Gastrocnemius medialis (tissue), 4 donors: ENCODE measurements around the gene DSG2.

Experiments used
- POLR2A ChIP-seq, 2 donors: fragments of 450-650 bp; IDR thresholded peaks; one replicate each; pipeline ENCODE4 v1.6.1; 2017; ENCODE audit warnings: antibody characterized with exemption in 2 of 2, mild to moderate bottlenecking in 2 of 2, moderate library complexity in 2 of 2
- TF ChIP-seq, protein P1 (sequence below), 5 experiments: fragments of 450-650 bp in 3 of 5; fragments of 200-600 bp in 2 of 5; sonication (generic) in 2 of 5; IDR thresholded peaks in 4 of 5; conservative IDR thresholded peaks in 1 of 5; 1 replicate in 4 of 5; 2 replicates in 1 of 5; pipeline ENCODE4 v1.5.1; 2016 to 2019; ENCODE audit warnings: antibody characterized with exemption in 5 of 5, mild to moderate bottlenecking in 3 of 5, moderate library complexity in 3 of 5

DNA sequence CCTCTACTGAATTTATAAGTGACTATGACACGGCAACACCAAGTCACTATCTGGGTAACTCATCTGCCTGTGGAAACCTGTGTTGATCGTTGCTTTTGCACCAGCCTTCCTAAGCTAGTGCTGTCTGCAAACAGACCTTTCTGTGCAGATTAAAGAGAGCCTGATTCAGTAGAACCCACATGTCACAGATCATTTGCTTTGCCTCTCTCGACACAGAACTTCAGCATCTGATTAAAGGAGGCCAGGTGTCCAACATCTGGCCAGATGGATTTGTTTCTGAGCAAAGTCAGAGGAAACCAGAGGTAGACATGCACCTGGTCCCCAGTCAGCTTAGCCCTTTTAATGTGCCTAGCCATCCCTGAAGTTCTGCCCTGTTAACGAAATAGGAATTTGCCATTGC is 78.7 kb downstream of the DSG2 start:
- TF ChIP-seq, protein P1, sequence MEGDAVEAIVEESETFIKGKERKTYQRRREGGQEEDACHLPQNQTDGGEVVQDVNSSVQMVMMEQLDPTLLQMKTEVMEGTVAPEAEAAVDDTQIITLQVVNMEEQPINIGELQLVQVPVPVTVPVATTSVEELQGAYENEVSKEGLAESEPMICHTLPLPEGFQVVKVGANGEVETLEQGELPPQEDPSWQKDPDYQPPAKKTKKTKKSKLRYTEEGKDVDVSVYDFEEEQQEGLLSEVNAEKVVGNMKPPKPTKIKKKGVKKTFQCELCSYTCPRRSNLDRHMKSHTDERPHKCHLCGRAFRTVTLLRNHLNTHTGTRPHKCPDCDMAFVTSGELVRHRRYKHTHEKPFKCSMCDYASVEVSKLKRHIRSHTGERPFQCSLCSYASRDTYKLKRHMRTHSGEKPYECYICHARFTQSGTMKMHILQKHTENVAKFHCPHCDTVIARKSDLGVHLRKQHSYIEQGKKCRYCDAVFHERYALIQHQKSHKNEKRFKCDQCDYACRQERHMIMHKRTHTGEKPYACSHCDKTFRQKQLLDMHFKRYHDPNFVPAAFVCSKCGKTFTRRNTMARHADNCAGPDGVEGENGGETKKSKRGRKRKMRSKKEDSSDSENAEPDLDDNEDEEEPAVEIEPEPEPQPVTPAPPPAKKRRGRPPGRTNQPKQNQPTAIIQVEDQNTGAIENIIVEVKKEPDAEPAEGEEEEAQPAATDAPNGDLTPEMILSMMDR (IDR thresholded peaks at IDR 0.05 in 4 of 5, conservative IDR thresholded peaks at IDR 0.05 in 1 of 5), result no peak
- TF ChIP-seq POLR2A (IDR thresholded peaks at IDR 0.05), result no peak
